GM12865 (cell line): ENCODE results near the gene ANKRD9.
A peak's percentile ranks its signal among the peaks of the same experiment; 100 is the strongest.

ENCODE experiments used
- DNase-seq: peaks from one replicate; pipeline ENCODE4 v3.0.0; 2010; ENCODE audit warnings: low read depth
- H3K4me3 ChIP-seq: 2 replicates; pipeline ENCODE4 v1.5.1; 2011; ENCODE audit warnings: mild to moderate bottlenecking, low read depth, low read length, control low read depth
- CTCF ChIP-seq: IDR thresholded peaks from 2 replicates; pipeline ENCODE4 v1.5.1; 2011; ENCODE audit warnings: low read length, control low read depth, low read depth, inconsistent platforms; ENCODE audit not compliant: insufficient read depth; ENCODE audit errors: missing control alignments

The ANKRD9 gene

GRCh38 chr14:102514987-102515733 is 5.6 kb upstream of the ANKRD9 start:
- no peak for TF ChIP-seq CTCF
- H3K4me3 ChIP-seq = no peak overlapping the region
- no peak for DNase-seq

- no peak overlapping the region for H3K4me3 ChIP-seq
- no peak for DNase-seq
- TF ChIP-seq CTCF = no peak
Measured at GRCh38 chr14:102513899-102514772, 4.6 kb upstream of the ANKRD9 start.

GRCh38 chr14:102512793-102513300 is 3.3 kb upstream of the ANKRD9 start:
- TF ChIP-seq CTCF = no peak
- DNase-seq = no peak
- H3K4me3 ChIP-seq = no peak overlapping the region

GRCh38 chr14:102511538-102511937 is 2.0 kb upstream of the ANKRD9 start:
- no peak for DNase-seq
- H3K4me3 ChIP-seq = no peak overlapping the region
- no peak for TF ChIP-seq CTCF

- no peak for TF ChIP-seq CTCF
- no peak for DNase-seq
- H3K4me3 ChIP-seq = peak overlapping the region; percentile 68
Measured at GRCh38 chr14:102510616-102511520, 1.3 kb upstream of the ANKRD9 start.
